GM04504 (cell line): ENCODE data around the gene SBF2.
A peak's percentile ranks its signal among the peaks of the same experiment; 100 is the strongest.
"Not testable (repeated sequence)": the region's sequence is repeated elsewhere in the genome, so short reads cannot be mapped to it uniquely, and the experiment has no call there.

ENCODE experiments used
- DNase-seq: peaks from one replicate; pipeline ENCODE4 v3.0.0-alpha.2; 2012; ENCODE audit warnings: low read depth

SBF2 gene

GRCh38 chr11:10066441-10066840 is 227.6 kb downstream of the SBF2 start:
- DNase-seq = no peak

DNA sequence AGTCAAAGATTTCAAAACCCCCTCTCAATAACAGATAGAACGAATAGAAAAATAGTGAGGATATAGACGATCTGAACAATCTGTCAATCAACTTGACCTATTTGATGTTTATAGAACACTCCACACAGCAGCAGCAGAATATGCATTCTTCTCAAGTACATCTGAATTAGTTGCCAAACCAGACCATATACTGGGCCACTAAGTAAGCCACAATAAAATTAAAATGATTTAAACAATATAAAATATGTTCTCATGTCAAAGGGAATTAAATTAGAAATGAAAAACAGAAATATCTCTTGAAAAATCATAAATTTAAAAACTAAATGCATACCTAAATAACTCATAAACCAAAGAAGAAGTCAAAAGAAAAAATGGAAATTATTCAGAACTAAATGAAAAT is 229.2 kb downstream of the SBF2 start:
- DNase-seq = no peak

- no peak for DNase-seq
These were observed 235.7 kb downstream of the SBF2 start for GRCh38 chr11:10058356-10058755.

GRCh38 chr11:10051868-10052586 is 242.0 kb downstream of the SBF2 start:
- no peak for DNase-seq

DNA sequence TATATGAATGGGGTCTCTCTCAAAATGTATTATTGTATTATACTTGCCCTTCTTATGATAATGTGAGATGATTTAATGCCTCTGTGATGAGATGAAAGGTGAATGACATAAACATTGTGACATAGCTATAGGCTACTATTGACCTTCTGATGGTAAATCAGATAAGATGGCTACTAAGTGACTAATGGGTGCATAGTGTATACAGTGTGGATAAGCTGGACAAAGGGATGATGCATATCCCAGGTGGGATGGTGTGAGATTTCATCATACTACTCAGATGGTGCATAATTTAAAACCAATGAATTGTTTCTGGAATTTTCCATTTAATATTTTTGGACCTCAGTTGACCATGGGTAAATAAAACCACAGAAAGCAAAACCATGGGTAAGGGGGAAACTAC is 243.5 kb downstream of the SBF2 start:
- DNase-seq = no peak

DNA sequence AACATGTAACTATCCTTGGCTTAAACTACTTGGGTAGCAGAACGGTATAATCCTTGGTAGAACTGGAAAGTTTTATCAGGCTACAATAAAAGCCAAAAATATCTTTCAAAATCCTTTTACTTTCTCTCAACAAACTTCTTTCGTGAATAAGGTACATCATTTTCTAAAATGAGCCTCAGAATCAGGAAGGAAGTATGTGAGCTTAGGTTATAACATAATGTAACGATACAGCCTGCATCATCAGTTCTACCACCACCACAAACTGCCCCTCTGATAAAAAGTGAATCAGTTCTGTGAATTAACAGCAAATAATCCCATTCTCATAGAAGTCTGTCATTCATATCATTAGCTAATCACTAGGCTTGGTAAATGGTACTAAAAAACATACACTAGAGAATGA is 244.3 kb downstream of the SBF2 start:
- DNase-seq = no peak

GRCh38 chr11:10048350-10048749 is 245.7 kb downstream of the SBF2 start:
- no peak for DNase-seq

- DNase-seq = no peak
These were observed 249.4 kb downstream of the SBF2 start for GRCh38 chr11:10044618-10045017.

- DNase-seq = no peak
These were observed 251.3 kb downstream of the SBF2 start for GRCh38 chr11:10042699-10043098.

DNA sequence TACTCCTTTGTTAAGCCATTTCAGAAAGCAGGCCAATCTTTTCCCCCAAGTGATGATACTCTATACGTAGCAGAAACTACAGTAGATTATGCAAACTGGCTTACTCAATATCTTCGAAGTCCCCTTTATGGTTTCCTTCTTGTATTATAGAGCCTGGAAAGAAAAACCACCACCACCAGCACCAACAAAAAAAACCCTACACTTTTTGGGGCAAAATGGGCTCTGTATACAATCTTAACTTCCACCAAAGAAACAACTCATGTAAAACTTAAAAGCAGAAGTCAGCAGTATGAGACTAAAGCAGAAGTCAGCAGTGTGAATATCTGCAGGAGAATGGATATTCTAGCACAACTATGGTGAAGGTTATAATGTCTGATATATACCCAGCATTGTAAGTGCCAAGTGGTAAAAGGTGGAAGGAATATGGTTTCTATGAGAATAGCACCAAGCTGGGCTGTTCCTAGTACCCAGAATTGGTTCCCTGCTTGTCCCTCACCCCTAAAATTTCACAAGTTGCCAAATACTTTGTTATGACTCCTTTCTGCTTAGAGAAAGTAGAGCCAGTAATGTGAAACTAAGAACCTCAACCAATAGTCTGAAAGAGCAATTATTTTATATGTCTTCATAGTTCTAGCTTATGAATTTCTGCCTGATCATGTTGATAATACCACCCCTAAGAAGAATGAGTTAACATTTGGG is 252.1 kb downstream of the SBF2 start:
- no peak for DNase-seq

- no peak for DNase-seq
These were observed 252.7 kb downstream of the SBF2 start for GRCh38 chr11:10041332-10041731.

GRCh38 chr11:10038521-10039302 is 255.3 kb downstream of the SBF2 start:
- no peak for DNase-seq

DNA sequence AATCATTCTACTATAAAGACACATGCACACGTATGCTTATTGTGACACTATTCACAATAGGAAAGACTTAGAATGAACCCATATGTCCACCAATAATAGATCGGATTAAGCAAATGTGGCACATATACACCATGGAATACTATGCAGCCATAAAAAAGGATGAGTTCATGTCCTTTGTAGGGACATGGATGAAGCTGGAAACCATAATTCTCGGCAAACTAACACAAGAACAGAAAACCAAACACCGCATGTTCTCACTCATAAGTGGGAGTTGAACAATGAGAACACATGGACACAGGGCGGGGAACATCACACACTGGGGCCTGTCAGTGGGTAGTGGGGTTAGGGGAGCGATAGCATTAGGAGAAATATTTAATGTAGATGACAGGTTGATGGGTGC is 258.1 kb downstream of the SBF2 start:
- DNase-seq = not testable (repeated sequence)

DNA sequence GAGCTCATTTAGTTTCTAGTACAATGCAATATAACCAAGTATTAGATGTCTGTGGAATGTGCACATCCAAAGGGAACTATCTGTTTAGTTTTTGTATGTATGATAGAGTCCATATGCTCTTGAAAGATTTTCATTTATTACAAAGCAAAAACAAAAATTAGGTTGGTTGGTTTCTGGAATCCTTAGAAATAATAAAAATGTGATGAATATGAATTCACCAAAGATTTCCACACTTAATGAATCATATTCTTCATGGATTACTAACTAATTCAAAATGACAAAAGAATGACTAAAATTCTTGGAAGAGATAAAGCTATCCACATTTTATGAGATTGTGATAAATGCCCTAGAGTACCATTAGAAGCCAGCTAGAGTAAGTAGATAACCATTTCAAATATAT is 261.1 kb downstream of the SBF2 start:
- DNase-seq = peak; percentile 60

DNA sequence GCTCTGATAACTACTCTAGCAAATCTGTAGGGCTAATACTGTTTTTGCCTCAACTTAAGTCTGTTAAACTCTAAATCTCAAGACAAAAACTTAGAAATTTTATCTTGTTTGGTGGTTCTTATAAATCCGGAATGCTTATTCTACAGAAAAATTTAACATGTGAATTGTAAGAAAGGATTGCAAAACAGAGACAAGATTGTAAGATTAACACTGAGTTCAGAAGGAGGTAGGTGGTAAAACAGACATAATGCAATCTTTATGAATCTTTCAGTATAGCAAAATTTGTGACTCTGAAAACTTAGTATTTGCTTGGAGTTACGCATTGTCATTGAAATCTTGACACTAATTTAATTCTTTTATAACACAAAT is 263.9 kb downstream of the SBF2 start:
- DNase-seq = no peak

DNA sequence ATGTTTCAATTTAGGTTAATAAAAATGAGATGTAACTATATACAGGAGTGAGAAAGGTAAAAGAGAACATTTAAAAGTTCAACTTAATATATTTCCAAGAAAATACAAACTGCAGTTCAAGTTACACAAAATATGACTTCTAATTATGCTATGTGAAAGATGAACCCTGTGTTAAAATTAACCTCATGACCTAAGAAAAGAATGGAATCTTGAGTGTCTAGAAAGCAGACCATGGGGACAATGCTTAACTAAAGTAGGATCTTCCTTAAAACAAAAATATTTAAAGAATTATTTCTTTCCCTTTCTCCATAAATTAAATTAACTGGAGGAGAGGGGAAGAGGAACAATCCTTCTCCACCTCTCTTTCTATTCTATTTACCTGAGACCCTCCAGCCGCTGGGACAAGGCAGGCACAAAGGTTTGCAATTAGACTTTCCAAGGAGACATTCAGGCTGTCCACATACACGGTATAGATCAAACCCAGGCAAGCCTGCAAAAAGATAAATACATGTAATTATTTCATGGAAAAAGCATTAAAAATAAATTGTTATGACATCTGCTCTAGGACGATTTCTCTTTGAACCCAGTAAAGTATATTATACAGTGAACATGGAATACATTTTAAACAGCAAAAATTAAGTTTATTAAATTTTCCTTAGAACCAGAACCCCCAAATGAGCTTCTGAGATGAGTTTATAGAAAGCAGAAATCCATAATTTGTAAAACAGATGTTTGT is 264.5 kb downstream of the SBF2 start:
- DNase-seq = no peak

DNA sequence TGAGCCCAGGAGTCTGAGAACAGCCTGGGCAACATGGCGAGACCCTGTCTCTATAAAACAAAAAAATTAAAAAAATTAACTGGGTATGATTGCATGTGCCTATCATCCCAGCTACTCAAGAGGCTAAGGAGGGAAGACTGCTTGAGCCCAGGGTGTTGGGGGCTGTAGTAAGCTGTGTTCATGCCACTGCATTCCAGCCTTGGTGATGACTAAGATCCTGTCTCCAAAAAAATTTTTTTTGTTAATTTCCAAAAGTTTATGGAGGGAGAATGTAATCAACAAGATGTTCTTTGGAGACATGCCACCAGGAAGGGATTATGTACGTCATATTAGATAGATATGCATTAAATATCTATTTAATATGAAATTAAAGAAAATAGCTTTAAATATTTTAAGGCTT is 267.5 kb downstream of the SBF2 start:
- DNase-seq = no peak

- DNase-seq = no peak
These were observed 270.8 kb downstream of the SBF2 start for GRCh38 chr11:10023212-10023611.

DNA sequence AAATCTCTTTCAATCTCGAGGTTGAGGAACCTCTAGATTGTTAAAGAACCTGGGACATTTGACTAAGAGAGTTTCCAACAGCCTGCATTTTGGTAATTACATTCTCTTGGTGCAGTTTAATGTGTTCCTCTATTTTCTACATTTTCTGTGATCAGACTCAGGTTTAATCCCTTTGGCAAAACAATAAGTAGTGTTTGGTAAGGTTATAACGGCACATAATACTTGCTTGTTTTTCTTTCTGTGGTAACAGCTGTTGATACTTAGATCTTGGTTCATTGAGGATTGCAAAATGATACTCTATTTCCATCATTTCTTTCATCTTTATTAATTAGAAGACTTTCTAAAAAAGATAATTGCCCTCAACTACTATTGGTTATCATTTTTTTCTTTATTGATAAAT is 271.3 kb downstream of the SBF2 start:
- no peak for DNase-seq

DNA sequence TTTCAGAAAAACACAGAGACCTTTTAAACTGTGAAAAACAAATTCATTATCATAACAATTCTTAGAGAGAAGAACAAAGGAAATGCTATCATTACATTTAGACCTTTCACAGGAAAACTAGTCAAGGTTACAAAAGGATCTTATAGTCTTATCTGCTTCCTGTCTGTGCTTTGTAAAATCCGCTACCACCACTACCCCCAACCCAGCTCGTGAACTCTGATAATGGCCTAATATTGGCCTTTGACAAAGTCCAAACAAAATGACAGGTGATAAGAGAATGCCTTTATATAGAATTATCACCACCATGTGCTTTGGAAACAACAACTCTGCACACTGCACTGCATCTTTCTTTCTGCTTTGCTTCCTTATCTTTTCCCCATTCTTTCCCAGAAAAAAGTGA is 272.5 kb downstream of the SBF2 start:
- no peak for DNase-seq

DNA sequence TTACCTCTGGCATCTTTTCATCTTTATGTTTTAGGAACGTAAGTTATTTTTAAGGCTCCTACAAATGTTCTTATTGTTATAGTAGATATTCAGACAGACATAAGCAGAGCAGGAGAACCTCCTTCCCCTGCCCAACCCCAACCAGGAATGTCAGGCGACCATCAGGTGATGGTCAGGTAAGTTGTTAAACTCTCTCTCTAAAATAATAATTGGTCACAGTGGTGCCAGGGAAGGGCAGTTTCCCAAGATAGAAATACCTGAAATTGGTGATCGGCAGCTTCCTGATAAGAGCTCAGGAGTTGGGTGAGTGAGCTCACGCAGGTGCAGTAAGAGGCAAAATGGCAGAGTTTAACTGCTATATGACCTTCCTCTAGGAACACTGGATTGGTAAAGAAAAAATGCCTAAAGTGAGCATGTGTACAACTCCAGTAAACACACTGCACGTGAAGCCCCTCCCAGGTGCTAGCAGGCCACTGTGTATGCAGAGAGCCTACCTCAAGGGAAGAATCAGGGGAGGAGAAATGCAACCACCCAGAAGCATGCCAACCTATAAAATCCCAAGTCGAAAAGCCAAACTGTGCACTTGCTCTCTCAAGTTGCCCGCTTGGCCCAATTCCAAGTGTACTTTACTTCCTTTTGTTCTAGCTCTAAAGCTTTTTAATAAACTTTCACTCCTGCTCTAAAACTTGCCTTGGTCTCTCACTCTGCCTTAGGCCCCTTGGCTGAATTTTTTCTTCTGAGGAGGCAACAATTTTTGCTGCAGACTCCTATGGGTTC is 273.9 kb downstream of the SBF2 start:
- DNase-seq = no peak

- no peak for DNase-seq
These were observed 276.1 kb downstream of the SBF2 start for GRCh38 chr11:10017911-10018310.
